ENCODE measurements around the gene SLAIN2. TPM values are rescaled to one million over a fixed set of nuclear protein-coding genes. Genes with fewer than 3 reads are reported as not detected.

The SLAIN2 gene
- polyA plus RNA-seq, 3 donors = 13.9 to 24.1 (median 17.6) TPM

DNA sequence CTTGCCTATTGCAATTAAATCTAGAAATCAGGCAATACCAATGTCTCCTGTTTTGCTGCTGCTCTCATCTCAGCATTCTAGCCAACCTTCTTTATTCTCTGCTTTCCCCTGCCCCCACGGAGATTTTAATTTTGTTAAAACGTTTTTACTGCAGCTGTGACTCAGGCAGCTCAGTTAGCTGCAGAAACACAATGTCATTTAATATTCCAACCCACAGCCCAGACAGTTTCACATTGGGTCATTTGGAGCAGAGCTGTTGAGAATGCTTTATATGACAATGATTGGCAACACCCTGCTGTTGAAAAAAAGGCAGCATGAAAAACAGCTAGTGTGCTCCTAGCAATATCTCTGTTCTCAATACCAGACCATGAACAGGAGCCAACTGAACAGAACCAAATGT lies 129.2 kb downstream of the SLAIN2 start:
- intact Hi-C loops (cut with micrococcal nuclease) = no loop called here
- Histone ChIP-seq H3K27me3 (ENCODE audit: control insufficient read depth in 2 of 2, insufficient read depth in 2 of 2, low read length in 2 of 2) (no peaks in the 10 kb centered on the region), H3K27ac (ENCODE audit: low read depth in 1 of 2, low read length in 2 of 2) (no peak overlapping the region), H3K9ac (ENCODE audit: insufficient read depth, low read length, poor library complexity, severe bottlenecking) (no peak overlapping the region), H3K4me3 (replicated peaks in 1 of 3; ENCODE audit: low read depth in 2 of 3, low read length in 3 of 3) (no peak overlapping the region), H3K4me2 (replicated peaks; ENCODE audit: extremely low read depth, low read length, poor library complexity, severe bottlenecking) (no peak overlapping the region), H3K79me2 (ENCODE audit: insufficient read depth, low read length) (no peaks in the 10 kb centered on the region), H3K4me1 (ENCODE audit: control insufficient read depth in 1 of 2, insufficient read depth in 2 of 2, low read length in 2 of 2) (no peaks in the 10 kb centered on the region), H3K9me3 (replicated peaks in 1 of 2; ENCODE audit: control insufficient read depth in 1 of 2, insufficient read depth in 1 of 2, low read length in 2 of 2) (no peaks in the 10 kb centered on the region), H4K20me1 (ENCODE audit: insufficient read depth, low read length) (no peaks in the 10 kb centered on the region), H3K36me3 (replicated peaks in 1 of 2; ENCODE audit: control insufficient read depth in 1 of 2, insufficient read depth in 2 of 2, low read length in 2 of 2) (no peaks in the 10 kb centered on the region), H2AFZ (ENCODE audit: insufficient read depth, low read depth, low read length, poor library complexity, severe bottlenecking) (no peak overlapping the region)
- WGBS (ENCODE audit: insufficient coverage) = 100% methylated on average over 1 of the region's 2 CpGs
- no peaks in the 10 kb centered on the region for H3K36me3 Mint-ChIP-seq
- peaks cover 0 to 4% (median 1%) of the 10 kb centered on the region in 7 donors for H3K9me3 Mint-ChIP-seq
- H3K27me3 Mint-ChIP-seq (ENCODE audit: low read depth in 3 of 3) = peaks cover 6 to 7% (median 6%) of the 10 kb centered on the region in 3 donors
- DNase-seq = no peak
- H3K4me3 Mint-ChIP-seq = no peak overlapping the region
- TF ChIP-seq, protein P1, sequence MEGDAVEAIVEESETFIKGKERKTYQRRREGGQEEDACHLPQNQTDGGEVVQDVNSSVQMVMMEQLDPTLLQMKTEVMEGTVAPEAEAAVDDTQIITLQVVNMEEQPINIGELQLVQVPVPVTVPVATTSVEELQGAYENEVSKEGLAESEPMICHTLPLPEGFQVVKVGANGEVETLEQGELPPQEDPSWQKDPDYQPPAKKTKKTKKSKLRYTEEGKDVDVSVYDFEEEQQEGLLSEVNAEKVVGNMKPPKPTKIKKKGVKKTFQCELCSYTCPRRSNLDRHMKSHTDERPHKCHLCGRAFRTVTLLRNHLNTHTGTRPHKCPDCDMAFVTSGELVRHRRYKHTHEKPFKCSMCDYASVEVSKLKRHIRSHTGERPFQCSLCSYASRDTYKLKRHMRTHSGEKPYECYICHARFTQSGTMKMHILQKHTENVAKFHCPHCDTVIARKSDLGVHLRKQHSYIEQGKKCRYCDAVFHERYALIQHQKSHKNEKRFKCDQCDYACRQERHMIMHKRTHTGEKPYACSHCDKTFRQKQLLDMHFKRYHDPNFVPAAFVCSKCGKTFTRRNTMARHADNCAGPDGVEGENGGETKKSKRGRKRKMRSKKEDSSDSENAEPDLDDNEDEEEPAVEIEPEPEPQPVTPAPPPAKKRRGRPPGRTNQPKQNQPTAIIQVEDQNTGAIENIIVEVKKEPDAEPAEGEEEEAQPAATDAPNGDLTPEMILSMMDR (IDR thresholded peaks at IDR 0.05) = no peak
- H3K27ac Mint-ChIP-seq = no peak overlapping the region
- H3K4me1 Mint-ChIP-seq = no peaks in the 10 kb centered on the region

DNA sequence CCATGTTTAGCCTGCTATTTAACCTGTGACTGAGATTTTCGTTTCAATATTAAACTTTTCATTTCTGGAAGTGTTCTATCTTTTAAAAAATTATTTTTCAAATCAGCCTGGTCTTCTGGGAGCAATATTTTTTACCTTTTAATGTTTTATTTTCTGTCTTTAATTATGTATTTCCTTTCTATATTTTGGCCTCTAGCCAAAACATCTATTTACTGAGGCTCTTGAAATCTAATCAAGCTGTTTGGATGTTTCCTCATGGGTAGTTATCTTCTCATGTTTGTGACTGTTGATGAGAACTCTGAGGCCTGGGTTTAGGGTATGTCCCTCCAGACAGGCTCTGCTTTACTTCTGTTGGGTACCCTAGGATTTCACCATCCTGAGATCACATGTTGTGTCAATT lies 131.5 kb downstream of the SLAIN2 start:
- Histone ChIP-seq H3K9me3 (replicated peaks in 1 of 2; ENCODE audit: control insufficient read depth in 1 of 2, insufficient read depth in 1 of 2, low read length in 2 of 2) (no peaks in the 10 kb centered on the region), H3K9ac (ENCODE audit: insufficient read depth, low read length, poor library complexity, severe bottlenecking) (no peak overlapping the region), H4K20me1 (ENCODE audit: insufficient read depth, low read length) (no peaks in the 10 kb centered on the region), H3K79me2 (ENCODE audit: insufficient read depth, low read length) (no peaks in the 10 kb centered on the region), H2AFZ (ENCODE audit: insufficient read depth, low read depth, low read length, poor library complexity, severe bottlenecking) (no peak overlapping the region), H3K4me3 (replicated peaks in 1 of 3; ENCODE audit: low read depth in 2 of 3, low read length in 3 of 3) (no peak overlapping the region), H3K27ac (ENCODE audit: low read depth in 1 of 2, low read length in 2 of 2) (no peak overlapping the region), H3K36me3 (replicated peaks in 1 of 2; ENCODE audit: control insufficient read depth in 1 of 2, insufficient read depth in 2 of 2, low read length in 2 of 2) (no peaks in the 10 kb centered on the region), H3K27me3 (ENCODE audit: control insufficient read depth in 2 of 2, insufficient read depth in 2 of 2, low read length in 2 of 2) (no peaks in the 10 kb centered on the region), H3K4me2 (replicated peaks; ENCODE audit: extremely low read depth, low read length, poor library complexity, severe bottlenecking) (no peak overlapping the region), H3K4me1 (ENCODE audit: control insufficient read depth in 1 of 2, insufficient read depth in 2 of 2, low read length in 2 of 2) (no peaks in the 10 kb centered on the region)
- Mint-ChIP-seq H3K4me3 (no peak overlapping the region), H3K4me1 (peaks cover 3% of the 10 kb centered on the region), H3K36me3 (no peaks in the 10 kb centered on the region), H3K27ac (no peak overlapping the region), H3K9me3 (peaks cover 0 to 4% (median 1%) of the 10 kb centered on the region in 7 donors), H3K27me3 (ENCODE audit: low read depth in 3 of 3) (peaks cover 4 to 6% (median 6%) of the 10 kb centered on the region in 3 donors)
- WGBS (ENCODE audit: insufficient coverage) = no CpG with 5 or more reads among the region's 1 CpG
- no peak for DNase-seq
- TF ChIP-seq, protein P1 (IDR thresholded peaks at IDR 0.05) = no peak
- intact Hi-C loops (cut with micrococcal nuclease) = no loop called here
